Heart left ventricle (tissue), 13 donors: Measurements from ENCODE around the gene GLUL.

ENCODE experiments used
- CTCF ChIP-seq, 12 donors: fragments of 200-600 bp; sonication (generic) in 4 of 12; IDR thresholded peaks; one replicate each; pipeline versions ENCODE4 v1.5.0 to v1.8.0; 2018 to 2022; ENCODE audit warnings: antibody characterized with exemption in 12 of 12, mild to moderate bottlenecking in 5 of 12
- POLR2A ChIP-seq, 2 donors: fragments of 450-650 bp; IDR thresholded peaks; one replicate each; pipeline ENCODE4 v1.6.1; 2017; ENCODE audit warnings: antibody characterized with exemption in 2 of 2, mild to moderate bottlenecking in 2 of 2, moderate library complexity in 2 of 2
- donor health status: ischemic (EF 13 %, LVEDD 7.1; RV severe dilation, severe dysfunction).
- donor health status: DM: no; HTN: yes; CAD: no.
- donor health status: DM: no; HTN: no; CAD: no.
- donor health status: ischemic (EF 25% LVEDD 6.9; RV normal size, moderate dysfunction).
- donor health status: ischemic (EF 25% LVEDD 5.7; RV mildly dilated, moderate dysfunction).
- donor health status: ischemic (EF 35%, LVEDD 5.7; RV mildly dilated, moderate dysfunction).
- donor health status: nonischemic (EF 11% LVEDD 7.7; RV severe dilation, severe dysfunction).
- donor health status: DM: yes; HTN: yes; CAD: no.
- donor health status: PGD.
- donor health status: ischemic (EF 29% LVEDD 5.4; RV normal size, mild dysfunction).
- donor health status: nonischemic (EF 23%, LVEDD 6.1; RV moderate dilation, normal function).

GRCh38 chr1:182410620-182411273, 19.2 kb upstream of the GLUL start:
- TF ChIP-seq CTCF (IDR thresholded peaks at IDR 0.05) (no peak), POLR2A (IDR thresholded peaks at IDR 0.05) (no peak)
